ENCODE measurements around the gene SCLT1. TPM values are rescaled to one million over a fixed set of nuclear protein-coding genes. Genes with fewer than 3 reads are reported as not detected.

The SCLT1 gene
- total RNA-seq, 1 experiment from 2014 or later = 24.1 TPM

GRCh38 chr4:129092631-129093190 is 628 bp downstream of the SCLT1 start:
- CTCF ChIA-PET = no interaction called here
- peak; percentile 3 for DNase-seq (ENCODE audit: low spot score)
- BruUV-seq (replicated peaks) = TSS peak; percentile 49
- Histone ChIP-seq H3K27ac (ENCODE audit: low read depth, low read length, poor library complexity, severe bottlenecking) (peak overlapping the region; percentile 84), H3K4me1 (ENCODE audit: insufficient read depth, low read length, poor library complexity, severe bottlenecking) (peaks cover 13% of the 10 kb centered on the region), H3K4me3 (ENCODE audit: low read depth, low read length, poor library complexity, severe bottlenecking) (peak overlapping the region; percentile 73), H3K27me3 (replicated peaks; ENCODE audit: insufficient read depth, low read depth, low read length, poor library complexity) (no peaks in the 10 kb centered on the region), H3K9me3 (ENCODE audit: low read depth, low read length, poor library complexity, severe bottlenecking) (no peaks in the 10 kb centered on the region), H3K36me3 (ENCODE audit: insufficient read depth, low read length, poor library complexity, severe bottlenecking) (no peaks in the 10 kb centered on the region)
- POLR2A ChIA-PET (ENCODE audit: low non-redundant PET) = no interaction called here
- TF ChIP-seq CTCF (conservative IDR thresholded peaks at IDR 0.05; ENCODE audit: low read depth, low read length) = no peak
- no peak for TF ChIP-seq EZH2 (IDR thresholded peaks at IDR 0.05; ENCODE audit: borderline replicate concordance, low read depth, low read length, poor library complexity, severe bottlenecking)
- intact Hi-C loops (cut with micrococcal nuclease; ENCODE audit: unreplicated experiment) = loop anchor here (5.0 to 10.0 kb wide), 3 partner anchors 90 to 280 kb away; no protein-coding TSS in a partner anchor

GRCh38 chr4:129087516-129087915 is 5.8 kb downstream of the SCLT1 start:
- no peak for DNase-seq (ENCODE audit: low spot score)
- Histone ChIP-seq H3K36me3 (ENCODE audit: insufficient read depth, low read length, poor library complexity, severe bottlenecking) (no peaks in the 10 kb centered on the region), H3K27ac (ENCODE audit: low read depth, low read length, poor library complexity, severe bottlenecking) (no peak overlapping the region), H3K27me3 (replicated peaks; ENCODE audit: insufficient read depth, low read depth, low read length, poor library complexity) (no peaks in the 10 kb centered on the region), H3K4me1 (ENCODE audit: insufficient read depth, low read length, poor library complexity, severe bottlenecking) (peaks cover 9% of the 10 kb centered on the region), H3K4me3 (ENCODE audit: low read depth, low read length, poor library complexity, severe bottlenecking) (no peak overlapping the region), H3K9me3 (ENCODE audit: low read depth, low read length, poor library complexity, severe bottlenecking) (peaks cover 14% of the 10 kb centered on the region)
- TF ChIP-seq EZH2 (IDR thresholded peaks at IDR 0.05; ENCODE audit: borderline replicate concordance, low read depth, low read length, poor library complexity, severe bottlenecking) (no peak), CTCF (conservative IDR thresholded peaks at IDR 0.05; ENCODE audit: low read depth, low read length) (no peak)
- CTCF ChIA-PET = no interaction called here
- BruUV-seq (replicated peaks) = no TSS peak
- intact Hi-C loops (cut with micrococcal nuclease; ENCODE audit: unreplicated experiment) = no loop called here
- POLR2A ChIA-PET (ENCODE audit: low non-redundant PET) = interaction anchor here (0.6 kb wide), 1 partner anchor 30 kb away, joined by 3 read pairs; no protein-coding TSS in a partner anchor

GRCh38 chr4:129085472-129085871 is 7.9 kb downstream of the SCLT1 start:
- DNase-seq (ENCODE audit: low spot score) = no peak
- TF ChIP-seq CTCF (conservative IDR thresholded peaks at IDR 0.05; ENCODE audit: low read depth, low read length) (no peak), EZH2 (IDR thresholded peaks at IDR 0.05; ENCODE audit: borderline replicate concordance, low read depth, low read length, poor library complexity, severe bottlenecking) (no peak)
- peaks cover 8% of the 10 kb centered on the region for H3K36me3 ChIP-seq (ENCODE audit: insufficient read depth, low read length, poor library complexity, severe bottlenecking)
- H3K4me3 ChIP-seq (ENCODE audit: low read depth, low read length, poor library complexity, severe bottlenecking) = no peak overlapping the region
- intact Hi-C loops (cut with micrococcal nuclease; ENCODE audit: unreplicated experiment) = no loop called here
- peaks cover 14% of the 10 kb centered on the region for H3K9me3 ChIP-seq (ENCODE audit: low read depth, low read length, poor library complexity, severe bottlenecking)
- H3K27ac ChIP-seq (ENCODE audit: low read depth, low read length, poor library complexity, severe bottlenecking) = no peak overlapping the region
- POLR2A ChIA-PET (ENCODE audit: low non-redundant PET) = no interaction called here
- no peaks in the 10 kb centered on the region for H3K27me3 ChIP-seq (replicated peaks; ENCODE audit: insufficient read depth, low read depth, low read length, poor library complexity)
- H3K4me1 ChIP-seq (ENCODE audit: insufficient read depth, low read length, poor library complexity, severe bottlenecking) = no peaks in the 10 kb centered on the region
- BruUV-seq (replicated peaks) = no TSS peak
- CTCF ChIA-PET = no interaction called here

Measured in A673 (cell line).